GM12878 (cell line): ENCODE results near the gene PSORS1C1. TPM values are rescaled to one million over a fixed set of nuclear protein-coding genes. Genes with fewer than 3 reads are reported as not detected.

ENCODE experiments used
- ATAC-seq: fragments of 200-7000 bp; cut with Tn5 transposase; 3 replicates; pipeline ENCODE4 v1.9.1; 2020; ENCODE audit warnings: mild to moderate bottlenecking, moderate library complexity
- BruUV-seq: library from RNA; stranded (reverse); fragments of 400-500 nt; replicated peaks from 2 replicates; lab custom pipeline; 2021; lab: Mats Ljungman, UMichigan
- CTCF ChIA-PET: fragments of 300-600 bp; sonication (Branson Sonifier 250); formaldehyde crosslinking; extraction: SDS; loops from one replicate; lab custom pipeline; 2021; ENCODE audit warnings: inconsistent platforms; lab: Yijun Ruan, JAX
- POLR2A ChIA-PET: fragments of 350-600 bp; formaldehyde crosslinking; extraction: SDS; loops from one replicate; lab custom pipeline; 2021; ENCODE audit warnings: inconsistent platforms; lab: Charles Lee
- RAD21 ChIA-PET: fragments of 300-600 bp; sonication (Branson Sonifier 250); formaldehyde crosslinking; loops from one replicate; lab custom pipeline; 2023; ENCODE audit warnings: antibody characterized with exemption; ENCODE audit not compliant: unreplicated experiment; lab: Charles Lee
- SMC1A ChIA-PET: fragments of 300-600 bp; sonication (Branson Sonifier 250); formaldehyde crosslinking; loops from one replicate; lab custom pipeline; 2023; ENCODE audit not compliant: unreplicated experiment, uncharacterized antibody; lab: Charles Lee
- DNase-seq: peaks from one replicate; pipeline ENCODE4 v3.0.0-alpha.2; 2011; ENCODE audit warnings: low read depth, low spot score
- FAIRE-seq: peaks from 3 replicates; lab custom pipeline; 2011; peaks lifted over from hg19 to GRCh38; lab: Jason Lieb, UNC
- H2AFZ ChIP-seq: 2 replicates; pipeline ENCODE4 v1.6.0; 2011; ENCODE audit warnings: low read depth, low read length, control low read depth; ENCODE audit not compliant: control insufficient read depth
- H3K27ac ChIP-seq: 2 replicates; pipeline ENCODE4 v1.5.1; 2011; ENCODE audit warnings: control low read depth; ENCODE audit not compliant: control insufficient read depth, insufficient read depth
- H3K27me3 ChIP-seq, 2 experiments: replicated peaks in 1 of 2; 2 replicates each; pipeline versions ENCODE4 v1.6.0 to v1.6.1; 2011; ENCODE audit warnings: low read length in 1 of 2; ENCODE audit not compliant: control insufficient read depth in 2 of 2, insufficient read depth in 2 of 2
- H3K36me3 ChIP-seq, 2 experiments: 2 replicates each; pipeline ENCODE4 v1.5.1; 2011; ENCODE audit warnings: low read length in 1 of 2; ENCODE audit not compliant: control insufficient read depth in 2 of 2, insufficient read depth in 2 of 2
- H3K4me1 ChIP-seq: 2 replicates; pipeline ENCODE4 v1.6.1; 2011; ENCODE audit warnings: mild to moderate bottlenecking, low read length, moderate library complexity, mixed read lengths; ENCODE audit not compliant: control insufficient read depth, insufficient read depth
- H3K4me2 ChIP-seq: 2 replicates; pipeline ENCODE4 v1.6.0; 2011; ENCODE audit warnings: control low read depth; ENCODE audit not compliant: control insufficient read depth, insufficient read depth
- H3K4me3 ChIP-seq: fragments of 200-600 bp; sonication (generic); 2 replicates; pipeline ENCODE4 v1.5.1; 2016
- H3K79me2 ChIP-seq: 2 replicates; pipeline ENCODE4 v1.6.0; 2011; ENCODE audit warnings: low read length; ENCODE audit not compliant: control insufficient read depth, insufficient read depth
- H3K9ac ChIP-seq: 2 replicates; pipeline ENCODE4 v1.8.0; 2011; ENCODE audit warnings: low read length, control low read depth, mixed read lengths; ENCODE audit not compliant: control insufficient read depth, insufficient read depth
- H3K9me3 ChIP-seq: replicated peaks from 3 replicates; pipeline ENCODE4 v1.5.1; 2011; ENCODE audit warnings: mild to moderate bottlenecking, low read length; ENCODE audit not compliant: control insufficient read depth, insufficient read depth
- H4K20me1 ChIP-seq: 2 replicates; pipeline ENCODE4 v1.6.0; 2011; ENCODE audit not compliant: control insufficient read depth, insufficient read depth
- BCL11A ChIP-seq: IDR thresholded peaks from 2 replicates; pipeline ENCODE4 v1.6.1; 2011; ENCODE audit warnings: low read depth, low read length
- CEBPB ChIP-seq, 2 experiments: fragments of 150-350 bp in 1 of 2; IDR thresholded peaks; 2 replicates each; pipeline ENCODE4 v1.6.1; 2012 to 2014; ENCODE audit warnings: low read depth in 2 of 2, low read length in 2 of 2, borderline replicate concordance in 1 of 2, inconsistent platforms in 1 of 2
- CREB1 ChIP-seq: IDR thresholded peaks from 2 replicates; pipeline ENCODE4 v1.6.1; 2012; ENCODE audit warnings: low read depth, mild to moderate bottlenecking, inconsistent platforms
- HDAC2 ChIP-seq: fragments of 200-600 bp; sonication (generic); IDR thresholded peaks from 2 replicates; pipeline ENCODE4 v1.6.1; 2017
- IKZF2 ChIP-seq, 2 experiments: fragments of 450-650 bp; IDR thresholded peaks; 2 replicates each; pipeline ENCODE4 v1.6.1; 2017; ENCODE audit warnings: mild to moderate bottlenecking in 2 of 2, moderate library complexity in 2 of 2
- KDM1A ChIP-seq: fragments of 200-600 bp; sonication (generic); IDR thresholded peaks from 2 replicates; pipeline ENCODE4 v1.6.1; 2016; ENCODE audit warnings: borderline replicate concordance
- MEF2A ChIP-seq: IDR thresholded peaks from 2 replicates; pipeline ENCODE4 v1.6.1; 2011; ENCODE audit warnings: low read depth, mild to moderate bottlenecking, low read length, moderate library complexity; ENCODE audit not compliant: insufficient read depth
- NFYB ChIP-seq: IDR thresholded peaks from 2 replicates; pipeline ENCODE4 v1.6.1; 2011; ENCODE audit warnings: low read depth, mild to moderate bottlenecking, low read length, improper control_type of control experiment, moderate library complexity; ENCODE audit not compliant: insufficient read depth
- NR2F1 ChIP-seq: fragments of 450-650 bp; conservative IDR thresholded peaks from 2 replicates; pipeline ENCODE4 v1.6.1; 2017; ENCODE audit warnings: mild to moderate bottlenecking
- POLR2AphosphoS5 ChIP-seq: IDR thresholded peaks from 2 replicates; pipeline ENCODE4 v1.6.1; 2011; ENCODE audit warnings: mild to moderate bottlenecking, low read length, inconsistent platforms
- RAD21 ChIP-seq: IDR thresholded peaks from 2 replicates; pipeline ENCODE4 v1.6.1; 2011; ENCODE audit warnings: mild to moderate bottlenecking, low read depth, low read length, moderate library complexity; ENCODE audit not compliant: insufficient read depth
- TCF7 ChIP-seq: IDR thresholded peaks from 2 replicates; pipeline ENCODE4 v1.6.1; 2014; ENCODE audit warnings: antibody characterized with exemption, borderline replicate concordance
- ZBED1 ChIP-seq: IDR thresholded peaks from 2 replicates; pipeline ENCODE4 v1.6.1; 2016; ENCODE audit warnings: borderline replicate concordance
- ZNF24 ChIP-seq: fragments of 450-650 bp; IDR thresholded peaks from 2 replicates; pipeline ENCODE4 v1.6.1; 2017; ENCODE audit warnings: antibody characterized with exemption, mild to moderate bottlenecking
- WGBS: methylation state at CpG from one replicate; pipeline ENCODE4 v1.1.6; 2016; ENCODE audit warnings: low lambda C conversion rate; ENCODE audit not compliant: insufficient replicate concordance, insufficient coverage; ENCODE audit errors: missing lambda C conversion rate; 5-methylcytosine and 5-hydroxymethylcytosine counted together
- in situ Hi-C: fragments of 300-500 bp; cut with MboI; formaldehyde crosslinking; loops from 9 replicates; pipeline ENCODE4 v1.14.3; 2018; ENCODE audit warnings: mixed read lengths
- intact Hi-C: fragments of 100-400 bp; cut with micrococcal nuclease; formaldehyde crosslinking; loops from one replicate; pipeline ENCODE4 v1.14.2; 2022; ENCODE audit not compliant: unreplicated experiment
- polyA plus RNA-seq, 11 experiments: library from polyadenylated mRNA; depleted of rRNA in 4 of 11; unstranded in 6 of 11; stranded (reverse) in 5 of 11; fragments of >200 nt; fragmentation: Nextera tagmentation in 4 of 11; fragmentation: Illumina TruSeq in 1 of 11; extraction: Ambion mirVana in 4 of 11; extraction: Trizol in 1 of 11; gene quantifications; 1 replicate in 1 of 11; 2 replicates in 10 of 11; pipeline versions ENCODE4 v1.2.1 to v1.2.3, GENCODE V29; 2011 to 2016; ENCODE audit warnings: inconsistent platforms in 2 of 11, missing spikeins in 2 of 11, low read depth in 1 of 11
- total RNA-seq, 4 experiments: library from RNA; depleted of rRNA in 3 of 4; stranded (reverse); fragments of >200 nt in 3 of 4; fragmentation: Illumina TruSeq in 1 of 4; extraction: Trizol in 1 of 4; gene quantifications; 2 replicates each; pipeline versions ENCODE4 v1.2.1 to v1.2.3, GENCODE V29; 2013 to 2021
- TF ChIP-seq, protein P1 (sequence below): fragments of 450-650 bp; IDR thresholded peaks from 2 replicates; pipeline ENCODE4 v1.6.1; 2017; ENCODE audit warnings: mild to moderate bottlenecking, low read depth, inconsistent platforms; ENCODE audit not compliant: poor library complexity, severe bottlenecking
- TF ChIP-seq, protein P2 (sequence below): IDR thresholded peaks from 2 replicates; pipeline ENCODE4 v1.6.1; 2012; ENCODE audit warnings: low read depth, low read length, improper control_type of control experiment
- TF ChIP-seq, protein P3 (sequence below): fragments of 450-650 bp; IDR thresholded peaks from 2 replicates; pipeline ENCODE4 v1.6.1; 2018; ENCODE audit warnings: borderline replicate concordance, mild to moderate bottlenecking; ENCODE audit not compliant: partially characterized antibody
- TF ChIP-seq, protein P4 (sequence below): fragments of 450-650 bp; IDR thresholded peaks from 2 replicates; pipeline ENCODE4 v1.6.1; 2016; ENCODE audit warnings: mild to moderate bottlenecking

The PSORS1C1 gene
- total and polyA plus RNA-seq, 10 of the 15 experiments (the other 5 are each of a cell fraction or from before 2014, with no cell fraction given) = 0.13 to 1.00 (median 0.20) TPM; not detected in 5

DNA sequence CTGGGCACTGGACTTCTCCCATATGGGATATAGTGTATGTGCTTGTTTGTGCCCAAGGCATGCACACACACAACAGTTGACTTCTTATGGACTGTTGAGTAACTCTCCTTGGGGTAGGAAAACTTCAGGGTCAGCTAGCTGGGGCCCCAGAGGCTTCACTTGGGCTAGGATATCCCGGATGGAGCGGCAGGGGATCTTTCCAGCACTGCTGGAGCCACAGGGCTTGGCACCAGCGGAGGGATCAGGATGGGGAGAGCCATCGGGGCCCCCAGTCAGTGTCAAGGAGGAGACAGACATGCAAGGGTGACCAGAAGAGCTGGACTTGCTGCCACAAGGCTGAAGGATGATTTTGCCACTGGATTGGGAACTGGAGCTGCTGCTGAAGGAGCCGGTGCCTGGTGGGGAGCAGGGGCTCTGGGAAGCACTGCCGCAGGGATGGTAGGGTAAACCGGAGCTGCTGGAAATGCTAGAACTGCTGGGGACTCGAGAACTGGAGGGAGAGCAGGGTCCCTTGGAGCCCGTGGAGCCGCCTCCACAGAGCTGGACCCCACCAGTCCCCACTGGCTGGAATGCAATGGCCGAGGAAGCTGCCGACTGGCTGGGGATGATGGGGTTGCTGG, 1.5 kb downstream of the PSORS1C1 start:
- POLR2A ChIA-PET = no interaction called here
- RAD21 ChIA-PET = interaction anchor here (1.0 kb wide), 1 partner anchor 11 kb away, joined by 3 read pairs; no protein-coding TSS in a partner anchor
- CTCF ChIA-PET = interaction anchor here (1.0 to 3.0 kb wide), 4 partner anchors 11 to 36 kb away, joined by 3 to 11 read pairs (median 6); no protein-coding TSS in a partner anchor
- in situ Hi-C loops = no loop called here
- no TSS peak for BruUV-seq
- Histone ChIP-seq H4K20me1 (no peaks in the 10 kb centered on the region), H2AFZ (no peak overlapping the region), H3K4me3 (no peak overlapping the region), H3K4me1 (no peaks in the 10 kb centered on the region), H3K36me3 (no peaks in the 10 kb centered on the region), H3K27ac (no peak overlapping the region), H3K9ac (no peak overlapping the region), H3K9me3 (no peaks in the 10 kb centered on the region), H3K79me2 (no peaks in the 10 kb centered on the region), H3K4me2 (no peak overlapping the region), H3K27me3 (peaks cover 3% of the 10 kb centered on the region in 2 experiments; a peak in 3 of 4 replicates)
- SMC1A ChIA-PET = interaction anchor here (1.0 kb wide), 2 partner anchors 16 to 29 kb away, joined by 3 to 5 read pairs; no protein-coding TSS in a partner anchor
- ATAC-seq (no peak), FAIRE-seq (no peak), DNase-seq (no peak)
- intact Hi-C loops = no loop called here
- 32% methylated on average over 12 of the region's 12 CpGs for WGBS
- TF ChIP-seq MEF2A = no peak
- no peak for TF ChIP-seq CEBPB (IDR thresholded peaks at IDR 0.05; ENCODE audit: borderline replicate concordance in 1 of 2, low read depth in 2 of 2, low read length in 2 of 2)
- TF ChIP-seq, protein P1, sequence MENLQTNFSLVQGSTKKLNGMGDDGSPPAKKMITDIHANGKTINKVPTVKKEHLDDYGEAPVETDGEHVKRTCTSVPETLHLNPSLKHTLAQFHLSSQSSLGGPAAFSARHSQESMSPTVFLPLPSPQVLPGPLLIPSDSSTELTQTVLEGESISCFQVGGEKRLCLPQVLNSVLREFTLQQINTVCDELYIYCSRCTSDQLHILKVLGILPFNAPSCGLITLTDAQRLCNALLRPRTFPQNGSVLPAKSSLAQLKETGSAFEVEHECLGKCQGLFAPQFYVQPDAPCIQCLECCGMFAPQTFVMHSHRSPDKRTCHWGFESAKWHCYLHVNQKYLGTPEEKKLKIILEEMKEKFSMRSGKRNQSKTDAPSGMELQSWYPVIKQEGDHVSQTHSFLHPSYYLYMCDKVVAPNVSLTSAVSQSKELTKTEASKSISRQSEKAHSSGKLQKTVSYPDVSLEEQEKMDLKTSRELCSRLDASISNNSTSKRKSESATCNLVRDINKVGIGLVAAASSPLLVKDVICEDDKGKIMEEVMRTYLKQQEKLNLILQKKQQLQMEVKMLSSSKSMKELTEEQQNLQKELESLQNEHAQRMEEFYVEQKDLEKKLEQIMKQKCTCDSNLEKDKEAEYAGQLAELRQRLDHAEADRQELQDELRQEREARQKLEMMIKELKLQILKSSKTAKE = no peak
- TF ChIP-seq ZNF24 = no peak
- no peak for TF ChIP-seq ZBED1
- TF ChIP-seq CREB1 = no peak
- TF ChIP-seq RAD21 = no peak
- TF ChIP-seq, protein P2, sequence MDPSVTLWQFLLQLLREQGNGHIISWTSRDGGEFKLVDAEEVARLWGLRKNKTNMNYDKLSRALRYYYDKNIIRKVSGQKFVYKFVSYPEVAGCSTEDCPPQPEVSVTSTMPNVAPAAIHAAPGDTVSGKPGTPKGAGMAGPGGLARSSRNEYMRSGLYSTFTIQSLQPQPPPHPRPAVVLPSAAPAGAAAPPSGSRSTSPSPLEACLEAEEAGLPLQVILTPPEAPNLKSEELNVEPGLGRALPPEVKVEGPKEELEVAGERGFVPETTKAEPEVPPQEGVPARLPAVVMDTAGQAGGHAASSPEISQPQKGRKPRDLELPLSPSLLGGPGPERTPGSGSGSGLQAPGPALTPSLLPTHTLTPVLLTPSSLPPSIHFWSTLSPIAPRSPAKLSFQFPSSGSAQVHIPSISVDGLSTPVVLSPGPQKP = no peak
- TF ChIP-seq POLR2AphosphoS5 = no peak
- no peak for TF ChIP-seq BCL11A
- TF ChIP-seq TCF7 = no peak
- TF ChIP-seq KDM1A = no peak
- TF ChIP-seq, protein P3, sequence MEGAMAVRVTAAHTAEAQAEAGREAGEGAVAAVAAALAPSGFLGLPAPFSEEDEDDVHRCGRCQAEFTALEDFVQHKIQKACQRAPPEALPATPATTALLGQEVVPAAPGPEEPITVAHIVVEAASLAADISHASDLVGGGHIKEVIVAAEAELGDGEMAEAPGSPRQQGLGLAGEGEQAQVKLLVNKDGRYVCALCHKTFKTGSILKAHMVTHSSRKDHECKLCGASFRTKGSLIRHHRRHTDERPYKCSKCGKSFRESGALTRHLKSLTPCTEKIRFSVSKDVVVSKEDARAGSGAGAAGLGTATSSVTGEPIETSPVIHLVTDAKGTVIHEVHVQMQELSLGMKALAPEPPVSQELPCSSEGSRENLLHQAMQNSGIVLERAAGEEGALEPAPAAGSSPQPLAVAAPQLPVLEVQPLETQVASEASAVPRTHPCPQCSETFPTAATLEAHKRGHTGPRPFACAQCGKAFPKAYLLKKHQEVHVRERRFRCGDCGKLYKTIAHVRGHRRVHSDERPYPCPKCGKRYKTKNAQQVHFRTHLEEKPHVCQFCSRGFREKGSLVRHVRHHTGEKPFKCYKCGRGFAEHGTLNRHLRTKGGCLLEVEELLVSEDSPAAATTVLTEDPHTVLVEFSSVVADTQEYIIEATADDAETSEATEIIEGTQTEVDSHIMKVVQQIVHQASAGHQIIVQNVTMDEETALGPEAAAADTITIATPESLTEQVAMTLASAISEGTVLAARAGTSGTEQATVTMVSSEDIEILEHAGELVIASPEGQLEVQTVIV = no peak
- TF ChIP-seq HDAC2 = no peak
- TF ChIP-seq, protein P4, sequence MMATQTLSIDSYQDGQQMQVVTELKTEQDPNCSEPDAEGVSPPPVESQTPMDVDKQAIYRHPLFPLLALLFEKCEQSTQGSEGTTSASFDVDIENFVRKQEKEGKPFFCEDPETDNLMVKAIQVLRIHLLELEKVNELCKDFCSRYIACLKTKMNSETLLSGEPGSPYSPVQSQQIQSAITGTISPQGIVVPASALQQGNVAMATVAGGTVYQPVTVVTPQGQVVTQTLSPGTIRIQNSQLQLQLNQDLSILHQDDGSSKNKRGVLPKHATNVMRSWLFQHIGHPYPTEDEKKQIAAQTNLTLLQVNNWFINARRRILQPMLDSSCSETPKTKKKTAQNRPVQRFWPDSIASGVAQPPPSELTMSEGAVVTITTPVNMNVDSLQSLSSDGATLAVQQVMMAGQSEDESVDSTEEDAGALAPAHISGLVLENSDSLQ = no peak
- TF ChIP-seq NR2F1 = no peak
- TF ChIP-seq IKZF2 (IDR thresholded peaks at IDR 0.05) = no peak
- TF ChIP-seq NFYB = no peak
